Hepatocyte (in vitro differentiated cells): ENCODE measurements around the gene PI16. TPM values are rescaled to one million over a fixed set of nuclear protein-coding genes. Genes with fewer than 3 reads are reported as not detected.

ENCODE experiments used
- DNase-seq: peaks from one replicate; pipeline ENCODE4 v3.0.0-alpha.2; 2016; ENCODE audit warnings: low spot score
- H2AFZ ChIP-seq: fragments of 200-600 bp; sonication (generic); 2 replicates; pipeline ENCODE4 v1.6.0; 2016; ENCODE audit warnings: antibody characterized with exemption, mild to moderate bottlenecking
- H3K27ac ChIP-seq: fragments of 200-600 bp; sonication (generic); 2 replicates; pipeline ENCODE4 v1.5.1; 2016; ENCODE audit warnings: mild to moderate bottlenecking
- H3K27me3 ChIP-seq: fragments of 200-600 bp; sonication (generic); 2 replicates; pipeline ENCODE4 v1.6.1; 2016
- H3K36me3 ChIP-seq: fragments of 200-600 bp; sonication (generic); replicated peaks from 2 replicates; pipeline ENCODE4 v1.5.1; 2016; ENCODE audit warnings: low read depth; ENCODE audit not compliant: insufficient read depth
- H3K4me1 ChIP-seq: fragments of 200-600 bp; sonication (generic); 2 replicates; pipeline ENCODE4 v1.5.1; 2016; ENCODE audit warnings: mild to moderate bottlenecking, moderate library complexity; ENCODE audit not compliant: insufficient read depth
- H3K4me2 ChIP-seq: fragments of 200-600 bp; sonication (generic); 2 replicates; pipeline ENCODE4 v1.6.0; 2016
- H3K4me3 ChIP-seq: fragments of 200-600 bp; sonication (generic); 2 replicates; pipeline ENCODE4 v1.5.1; 2016; ENCODE audit warnings: mild to moderate bottlenecking
- H3K79me2 ChIP-seq: fragments of 200-600 bp; sonication (generic); 2 replicates; pipeline ENCODE4 v1.6.0; 2017; ENCODE audit warnings: mild to moderate bottlenecking
- H3K9me2 ChIP-seq: fragments of 200-600 bp; sonication (generic); replicated peaks from 2 replicates; pipeline ENCODE4 v1.6.0; 2017; ENCODE audit warnings: mild to moderate bottlenecking; ENCODE audit not compliant: insufficient read depth
- H3K9me3 ChIP-seq: fragments of 200-600 bp; sonication (generic); 2 replicates; pipeline ENCODE4 v1.5.1; 2016; ENCODE audit warnings: low read depth, mild to moderate bottlenecking
- H4K20me1 ChIP-seq: fragments of 200-600 bp; sonication (generic); 2 replicates; pipeline ENCODE4 v1.6.0; 2016; ENCODE audit warnings: mild to moderate bottlenecking; ENCODE audit not compliant: insufficient read depth, poor library complexity, severe bottlenecking
- CTCF ChIP-seq: fragments of 200-600 bp; sonication (generic); IDR thresholded peaks from 2 replicates; pipeline ENCODE4 v1.5.1; 2016; ENCODE audit warnings: antibody characterized with exemption, mild to moderate bottlenecking; ENCODE audit not compliant: poor library complexity
- EZH2 ChIP-seq: fragments of 200-600 bp; sonication (generic); IDR thresholded peaks from 2 replicates; pipeline ENCODE4 v1.6.1; 2016; ENCODE audit warnings: antibody characterized with exemption, mild to moderate bottlenecking, borderline replicate concordance
- EZH2phosphoT487 ChIP-seq: fragments of 200-600 bp; sonication (generic); IDR thresholded peaks from one replicate; pipeline ENCODE4 v1.6.1; 2018; ENCODE audit warnings: antibody characterized with exemption, mild to moderate bottlenecking, low read depth, moderate library complexity; ENCODE audit not compliant: unreplicated experiment, severe bottlenecking
- WGBS: methylation state at CpG from one replicate; pipeline ENCODE4 v1.1.6; 2016; ENCODE audit warnings: low lambda C conversion rate; ENCODE audit errors: missing lambda C conversion rate; 5-methylcytosine and 5-hydroxymethylcytosine counted together
- polyA plus RNA-seq: library from polyadenylated mRNA; unstranded; fragments of >200 nt; fragmentation: Nextera tagmentation; extraction: Ambion mirVana; gene quantifications from 2 replicates; pipeline ENCODE4 v1.2.1, GENCODE V29; 2016
- total RNA-seq: library from RNA; depleted of rRNA; stranded (reverse); fragments of >200 nt; gene quantifications from 2 replicates; pipeline ENCODE4 v1.2.3, GENCODE V29; 2014

The PI16 gene
- total and polyA plus RNA-seq, 2 experiments from 2014 or later: not detected

- Histone ChIP-seq H2AFZ (no peak overlapping the region), H3K4me2 (no peak overlapping the region), H3K27me3 (no peaks in the 10 kb centered on the region), H3K9me2 (no peaks in the 10 kb centered on the region), H4K20me1 (no peaks in the 10 kb centered on the region), H3K36me3 (no peaks in the 10 kb centered on the region), H3K27ac (no peak overlapping the region), H3K4me1 (no peaks in the 10 kb centered on the region), H3K79me2 (no peaks in the 10 kb centered on the region), H3K9me3 (no peaks in the 10 kb centered on the region), H3K4me3 (no peak overlapping the region)
- DNase-seq: no peak
- TF ChIP-seq CTCF: no peak
- no peak for TF ChIP-seq EZH2phosphoT487
- no peak for TF ChIP-seq EZH2
- 87% methylated on average over 1 of the region's 1 CpG for WGBS
Measured at GRCh38 chr6:36953931-36954261, 642 bp upstream of the PI16 start.

GRCh38 chr6:36955136-36955535 is 598 bp downstream of the PI16 start:
- Histone ChIP-seq H3K4me3 (no peak overlapping the region), H3K27ac (no peak overlapping the region), H3K4me2 (no peak overlapping the region), H3K4me1 (peaks cover 4% of the 10 kb centered on the region), H2AFZ (no peak overlapping the region), H3K9me2 (no peaks in the 10 kb centered on the region), H3K9me3 (no peaks in the 10 kb centered on the region), H3K36me3 (no peaks in the 10 kb centered on the region), H3K79me2 (no peaks in the 10 kb centered on the region), H3K27me3 (no peaks in the 10 kb centered on the region), H4K20me1 (no peaks in the 10 kb centered on the region)
- 75% methylated on average over 6 of the region's 6 CpGs for WGBS
- no peak for TF ChIP-seq EZH2
- TF ChIP-seq CTCF: no peak
- no peak for TF ChIP-seq EZH2phosphoT487
- no peak for DNase-seq

- Histone ChIP-seq H2AFZ (no peak overlapping the region), H3K4me2 (no peak overlapping the region), H3K27me3 (no peaks in the 10 kb centered on the region), H3K9me3 (no peaks in the 10 kb centered on the region), H3K36me3 (no peaks in the 10 kb centered on the region), H4K20me1 (no peaks in the 10 kb centered on the region), H3K27ac (no peak overlapping the region), H3K4me3 (no peak overlapping the region), H3K4me1 (peaks cover 9% of the 10 kb centered on the region), H3K79me2 (no peaks in the 10 kb centered on the region), H3K9me2 (no peaks in the 10 kb centered on the region)
- 81% methylated on average over 9 of the region's 9 CpGs for WGBS
- no peak for TF ChIP-seq CTCF
- TF ChIP-seq EZH2phosphoT487: no peak
- TF ChIP-seq EZH2: no peak
- no peak for DNase-seq
Measured at GRCh38 chr6:36955671-36956445, 1.3 kb downstream of the PI16 start.
